ENCODE measurements around the gene MDH1.
"Not testable (repeated sequence)": the region's sequence is repeated elsewhere in the genome, so short reads cannot be mapped to it uniquely, and the experiment has no call there.

MDH1 gene

GRCh38 chr2:63588385-63589147 lies at the start of gene MDH1, which contains the start of gene WDPCP:
MDH1 (plus strand) TSS chr2:63588963; CDS start chr2:63589044, 81 bp downstream.
WDPCP (minus strand) TSS chr2:63588477; CDS start chr2:63588271, 206 bp downstream.
- peak; percentile 95 for DNase-seq

DNA sequence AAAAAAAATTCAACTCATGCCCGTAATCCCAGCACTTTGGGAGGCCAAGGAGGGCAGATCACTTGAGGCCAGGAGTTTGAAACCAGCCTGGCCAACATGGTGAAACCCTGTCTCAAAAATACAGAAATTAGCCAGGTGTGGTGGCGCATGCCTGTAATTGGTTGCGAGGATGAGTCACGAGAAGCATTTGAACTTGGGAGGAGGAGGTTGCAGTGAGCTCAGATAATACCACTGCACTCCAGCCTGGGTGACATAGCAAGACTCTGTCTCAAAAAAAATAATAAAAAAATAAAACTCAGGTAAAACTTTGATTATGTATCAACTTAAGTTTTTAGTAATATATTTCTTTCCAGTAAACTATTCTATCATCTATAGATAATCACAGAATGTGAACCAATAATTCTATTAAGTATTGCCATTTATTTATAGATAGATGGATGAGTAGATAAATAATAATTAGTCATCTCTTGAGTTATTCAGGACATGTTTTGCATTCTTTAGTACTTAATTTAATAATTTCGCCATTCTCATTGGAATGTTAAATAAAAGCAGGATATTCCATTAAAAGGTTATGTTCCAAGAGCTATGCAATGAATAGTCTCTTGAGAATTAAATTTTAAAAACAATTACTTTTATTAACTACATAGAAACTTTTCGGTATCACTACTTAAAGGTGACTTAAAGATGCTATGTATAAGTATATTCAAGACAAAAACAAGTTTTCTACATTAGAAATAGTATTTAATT lies 49.2 kb upstream of the MDH1 start:
- no peak for DNase-seq

- no peak for DNase-seq
Measured at GRCh38 chr2:63544017-63544627, 44.6 kb upstream of the MDH1 start.

GRCh38 chr2:63545023-63545422 lies 43.7 kb upstream of the MDH1 start:
- DNase-seq = no peak

GRCh38 chr2:63553049-63553448 lies 35.7 kb upstream of the MDH1 start:
- DNase-seq = no peak

DNA sequence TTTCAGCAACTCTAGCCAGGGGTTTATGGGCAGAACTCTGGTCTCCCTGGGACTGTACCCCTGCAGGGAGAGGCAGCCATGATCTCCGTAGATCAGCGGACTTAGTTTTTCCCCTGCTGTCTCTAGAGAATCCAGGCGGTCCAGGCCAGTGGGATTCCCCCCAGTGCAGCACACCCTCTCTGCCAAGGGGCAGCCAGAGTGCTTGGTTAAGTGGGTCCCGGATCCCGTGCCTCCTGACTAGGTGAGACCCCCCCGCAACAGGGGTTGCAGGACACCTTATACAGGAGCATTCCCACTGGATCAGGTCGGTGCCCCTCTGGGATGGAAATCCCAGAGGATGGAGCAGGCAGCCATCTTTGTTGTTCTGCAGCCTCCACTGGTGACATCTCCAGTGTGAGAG lies 33.5 kb upstream of the MDH1 start:
- DNase-seq = no peak

DNA sequence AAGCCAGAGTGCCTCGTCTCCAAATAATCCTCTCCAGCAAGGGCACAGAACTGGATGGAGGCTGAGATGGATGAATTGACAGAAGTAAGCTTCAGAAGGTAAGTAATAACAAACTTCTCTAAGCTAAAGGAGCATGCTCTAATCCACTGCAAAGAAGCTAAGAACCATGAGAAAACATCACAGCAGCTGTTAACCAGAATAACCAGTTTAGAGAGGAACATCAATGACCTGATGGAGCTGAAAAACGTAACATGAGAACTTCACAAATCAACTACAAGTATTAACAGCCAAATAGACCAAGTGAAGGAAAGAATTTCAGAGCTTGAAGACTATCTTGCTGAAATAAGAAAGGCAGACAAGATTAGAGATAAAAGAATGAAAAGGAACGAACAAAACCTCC lies 32.8 kb upstream of the MDH1 start:
- no peak for DNase-seq

- not testable (repeated sequence) for DNase-seq
Measured at GRCh38 chr2:63557819-63558218, 30.9 kb upstream of the MDH1 start.

DNA sequence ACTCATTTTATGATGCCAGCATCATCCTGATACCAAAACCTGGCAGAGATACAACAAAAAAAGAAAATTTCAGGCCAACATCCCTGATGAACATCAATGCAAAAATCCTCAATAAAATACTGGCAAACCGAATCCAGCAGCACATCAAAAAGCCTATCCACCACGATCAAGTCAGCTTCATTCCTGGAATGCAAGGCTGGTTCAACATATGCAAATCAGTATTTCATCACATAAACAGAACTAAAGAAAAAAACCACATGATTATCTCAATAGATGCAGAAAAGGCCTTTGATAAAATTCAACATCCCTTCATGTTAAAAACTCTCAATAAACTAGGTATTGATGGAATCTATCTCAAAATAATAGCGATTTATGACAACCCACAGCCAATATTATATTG lies 29.8 kb upstream of the MDH1 start:
- DNase-seq = not testable (repeated sequence)

GRCh38 chr2:63562751-63563150 lies 26.0 kb upstream of the MDH1 start:
- no peak for DNase-seq

GRCh38 chr2:63569740-63570139 lies 19.0 kb upstream of the MDH1 start:
- no peak for DNase-seq

- no peak for DNase-seq
Measured at GRCh38 chr2:63571291-63571690, 17.5 kb upstream of the MDH1 start.

DNA sequence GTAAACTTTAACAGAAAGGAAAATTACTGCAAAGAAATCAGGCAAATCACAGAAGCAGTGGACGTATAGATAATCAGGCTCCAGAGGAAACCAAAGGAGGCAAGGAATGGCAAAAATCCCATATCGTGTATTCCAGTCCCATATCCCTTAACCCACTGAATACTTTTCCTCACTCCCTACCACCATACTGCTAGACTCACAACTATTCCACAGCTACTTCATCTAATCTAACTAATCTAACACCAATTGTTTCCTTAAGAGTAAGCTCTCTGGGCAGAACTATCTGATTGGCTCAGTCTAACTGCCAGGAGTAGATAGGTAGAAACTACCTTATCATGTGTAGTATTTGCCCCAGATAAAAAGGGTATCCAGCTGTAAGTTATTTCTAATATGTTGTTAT lies 16.8 kb upstream of the MDH1 start:
- no peak for DNase-seq

- not testable (repeated sequence) for DNase-seq
Measured at GRCh38 chr2:63573026-63573425, 15.7 kb upstream of the MDH1 start.

GRCh38 chr2:63573726-63574345 lies 14.9 kb upstream of the MDH1 start:
- not testable (repeated sequence) for DNase-seq

GRCh38 chr2:63576546-63576945 lies 12.2 kb upstream of the MDH1 start:
- no peak for DNase-seq

- DNase-seq = no peak
Measured at GRCh38 chr2:63578767-63579166, 10.0 kb upstream of the MDH1 start.

GRCh38 chr2:63580651-63581297 lies 8.0 kb upstream of the MDH1 start:
- DNase-seq = no peak

DNA sequence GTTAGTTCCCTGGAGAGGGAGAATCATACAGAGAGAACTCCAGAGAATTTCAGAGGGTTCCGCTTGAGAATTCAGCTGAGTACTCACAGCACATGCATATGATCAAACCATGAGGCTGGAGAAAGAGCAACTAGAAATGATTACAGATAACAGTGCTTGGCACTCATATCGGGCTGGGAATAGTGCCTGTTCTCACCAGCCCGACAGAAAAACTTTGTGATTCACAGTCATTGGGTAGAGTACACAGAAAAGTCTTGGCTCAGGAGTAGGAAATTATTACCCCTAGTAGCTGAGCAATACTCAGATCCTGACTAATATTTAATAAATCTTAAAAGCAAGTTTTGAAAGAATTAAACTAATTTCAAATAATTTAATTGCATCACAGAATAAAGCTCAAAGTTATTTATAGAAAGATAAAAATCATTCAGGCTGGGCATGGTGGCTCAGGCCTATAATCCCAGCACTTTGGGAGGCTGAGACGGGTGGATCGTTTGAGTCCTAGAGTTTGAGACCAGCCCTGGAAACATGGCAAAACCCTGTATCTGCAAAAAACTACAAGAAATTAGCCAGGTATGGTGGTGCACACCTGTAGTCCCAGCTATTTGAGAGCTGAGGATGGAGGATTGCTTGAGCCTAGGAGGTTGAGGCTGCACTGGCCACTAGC lies 7.3 kb upstream of the MDH1 start:
- no peak for DNase-seq

DNA sequence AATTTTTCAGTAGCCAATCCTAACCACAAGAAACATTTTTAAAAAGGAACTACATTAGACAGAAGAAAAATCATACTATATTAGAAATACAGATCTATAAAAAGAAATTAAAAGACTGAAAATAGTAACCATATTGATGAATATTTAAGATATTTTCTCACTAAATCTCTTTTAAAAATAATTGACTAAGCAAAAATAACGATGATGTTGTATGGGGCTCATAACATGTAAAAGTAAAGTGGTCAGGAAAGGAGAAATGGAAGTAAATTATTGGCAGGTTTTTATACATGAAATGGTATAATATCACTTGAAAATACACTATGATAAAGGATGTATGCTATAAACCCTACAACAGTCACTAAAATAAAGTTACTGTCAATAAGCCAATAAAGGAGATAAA lies 5.9 kb upstream of the MDH1 start:
- DNase-seq = no peak

- DNase-seq = no peak
Measured at GRCh38 chr2:63587814-63588384, 864 bp upstream of the MDH1 start.
